ENCODE results near the gene DAPP1. TPM values are rescaled to one million over a fixed set of nuclear protein-coding genes. Genes with fewer than 3 reads are reported as not detected.

DAPP1 gene
- total and polyA plus RNA-seq, 2 of the 8 experiments (the other 6 are each of a cell fraction or from before 2014, with no cell fraction given), result not detected

GRCh38 chr4:99879458-99879857 lies 62.8 kb downstream of the DAPP1 start:
- Histone ChIP-seq H2AFZ (ENCODE audit: low read length) (no peak overlapping the region), H3K9me3 (ENCODE audit: insufficient read depth in 2 of 2, low read depth in 1 of 2, low read length in 1 of 2) (no peaks in the 10 kb centered on the region), H3K18ac (ENCODE audit: extremely low read depth, low read length) (no peak overlapping the region), H4K91ac (replicated peaks; ENCODE audit: insufficient read length, low read length) (no peak overlapping the region), H3K9ac (replicated peaks in 1 of 4; ENCODE audit: extremely low read depth in 1 of 4, low read depth in 3 of 4, low read length in 3 of 4) (no peak overlapping the region), H3K27ac (ENCODE audit: low read depth, low read length) (no peak overlapping the region), H3K23ac (ENCODE audit: insufficient read length) (no peak overlapping the region), H2BK20ac (ENCODE audit: low read length) (no peak overlapping the region), H3K27me3 (replicated peaks in 1 of 4; ENCODE audit: control insufficient read depth in 3 of 4, extremely low read depth in 1 of 4, insufficient read depth in 3 of 4, low read length in 3 of 4) (no peaks in the 10 kb centered on the region), H3K23me2 (ENCODE audit: low read depth, low read length) (no peaks in the 10 kb centered on the region), H2BK120ac (replicated peaks; ENCODE audit: low read depth, low read length) (no peak overlapping the region), H2BK15ac (ENCODE audit: low read length) (no peak overlapping the region), H3K36me3 (ENCODE audit: control insufficient read depth in 2 of 4, insufficient read depth in 4 of 4, low read length in 3 of 4) (peaks cover 0 to 24% (median 6%) of the 10 kb centered on the region in 4 experiments; a peak in 4 of 8 replicates), H4K20me1 (replicated peaks in 1 of 2; ENCODE audit: control insufficient read depth in 1 of 2, insufficient read depth in 2 of 2, low read length in 2 of 2) (no peaks in the 10 kb centered on the region), H3K4me2 (ENCODE audit: insufficient read depth in 1 of 2, low read depth in 2 of 2, low read length in 2 of 2) (no peak overlapping the region), H3K56ac (replicated peaks; ENCODE audit: insufficient read length, low read depth, low read length) (no peak overlapping the region), H4K8ac (ENCODE audit: extremely low read depth, insufficient read depth, low read length) (no peak overlapping the region), H4K5ac (ENCODE audit: insufficient read length, low read depth, low read length) (no peak overlapping the region), H2BK5ac (ENCODE audit: low read depth, low read length) (no peak overlapping the region), H3K79me2 (ENCODE audit: control insufficient read depth in 1 of 2, insufficient read depth in 2 of 2, low read length in 2 of 2) (no peaks in the 10 kb centered on the region), H2AK5ac (ENCODE audit: low read depth, low read length) (no peak overlapping the region), H3K4me3 (ENCODE audit: extremely low read depth in 1 of 4, insufficient read depth in 2 of 4, low read depth in 3 of 4, low read length in 4 of 4) (no peak overlapping the region), H3K79me1 (ENCODE audit: low read depth, low read length) (no peaks in the 10 kb centered on the region), H3K4me1 (replicated peaks in 1 of 4; ENCODE audit: control insufficient read depth in 3 of 4, insufficient read depth in 4 of 4, low read length in 3 of 4) (no peaks in the 10 kb centered on the region), H2BK12ac (ENCODE audit: low read depth, low read length) (no peak overlapping the region), H3K14ac (ENCODE audit: insufficient read length) (no peak overlapping the region), H3K4ac (replicated peaks; ENCODE audit: insufficient read length, low read depth, low read length) (no peak overlapping the region)
- CTCF ChIA-PET (ENCODE audit: partially characterized antibody), result interaction anchor here (1.2 kb wide), 1 partner anchor 68 kb away, joined by 6 read pairs; no protein-coding TSS in a partner anchor
- no peak for FAIRE-seq
- POLR2A ChIA-PET (ENCODE audit: partially characterized antibody), result no interaction called here
- no peak for TF ChIP-seq KDM4A (IDR thresholded peaks at IDR 0.05; ENCODE audit: low read depth, low read length, severe bottlenecking)
- TF ChIP-seq POU5F1 (IDR thresholded peaks at IDR 0.05; ENCODE audit: low read depth, low read length), result no peak
- no peak for TF ChIP-seq CHD1 (IDR thresholded peaks at IDR 0.05; ENCODE audit: low read depth, low read length)
- no peak for TF ChIP-seq SP4 (IDR thresholded peaks at IDR 0.05; ENCODE audit: low read length)
- no peak for TF ChIP-seq RXRA (IDR thresholded peaks at IDR 0.05; ENCODE audit: insufficient read depth, low read depth, low read length)
- no peak for TF ChIP-seq BACH1 (IDR thresholded peaks at IDR 0.05; ENCODE audit: low read length)
- TF ChIP-seq MAFK (IDR thresholded peaks at IDR 0.05; ENCODE audit: low read depth, low read length), result no peak
- TF ChIP-seq EGR1 (IDR thresholded peaks at IDR 0.05; ENCODE audit: borderline replicate concordance, low read depth, low read length), result no peak
- no peak for TF ChIP-seq EZH2 (IDR thresholded peaks at IDR 0.05; ENCODE audit: low read depth, low read length, severe bottlenecking)
- no peak for TF ChIP-seq JUN (IDR thresholded peaks at IDR 0.05; ENCODE audit: low read depth, low read length)
- no peak for TF ChIP-seq ZNF274 (IDR thresholded peaks at IDR 0.05; ENCODE audit: borderline replicate concordance, extremely low read depth, low read length)
- TF ChIP-seq SIN3A (conservative IDR thresholded peaks at IDR 0.05 in 1 of 2, IDR thresholded peaks at IDR 0.05 in 1 of 2; ENCODE audit: low read depth in 1 of 2, low read length in 2 of 2), result no peak
- no peak for TF ChIP-seq JUND (IDR thresholded peaks at IDR 0.05; ENCODE audit: low read length)
- WGBS, 2 experiments (ENCODE audit: extremely low coverage in 1 of 2, insufficient coverage in 1 of 2, insufficient read length in 1 of 2, insufficient replicate concordance in 2 of 2, low coverage in 1 of 2, low lambda C conversion rate in 2 of 2, missing lambda C conversion rate in 1 of 2), result 84% methylated on average over 3 of the region's 3 CpGs; no CpG with 5 or more reads in 1 of the 2 experiments
- DNase-seq (ENCODE audit: low read depth in 1 of 2, low spot score in 2 of 2), result no peak

Data from H1 (cell line).